HG03064 (cell line): ENCODE results near the gene LARP1.
"Not testable (repeated sequence)": the region's sequence is repeated elsewhere in the genome, so short reads cannot be mapped to it uniquely, and the experiment has no call there.

Experiments
- ATAC-seq: cut with Tn5 transposase; IDR thresholded peaks from one replicate; pipeline ENCODE4 v1.9.1; 2021; ENCODE audit warnings: low read depth; ENCODE audit not compliant: unreplicated experiment

Gene LARP1

GRCh38 chr5:154759868-154760267 is 4.7 kb downstream of the LARP1 start:
- not testable (repeated sequence) for ATAC-seq

DNA sequence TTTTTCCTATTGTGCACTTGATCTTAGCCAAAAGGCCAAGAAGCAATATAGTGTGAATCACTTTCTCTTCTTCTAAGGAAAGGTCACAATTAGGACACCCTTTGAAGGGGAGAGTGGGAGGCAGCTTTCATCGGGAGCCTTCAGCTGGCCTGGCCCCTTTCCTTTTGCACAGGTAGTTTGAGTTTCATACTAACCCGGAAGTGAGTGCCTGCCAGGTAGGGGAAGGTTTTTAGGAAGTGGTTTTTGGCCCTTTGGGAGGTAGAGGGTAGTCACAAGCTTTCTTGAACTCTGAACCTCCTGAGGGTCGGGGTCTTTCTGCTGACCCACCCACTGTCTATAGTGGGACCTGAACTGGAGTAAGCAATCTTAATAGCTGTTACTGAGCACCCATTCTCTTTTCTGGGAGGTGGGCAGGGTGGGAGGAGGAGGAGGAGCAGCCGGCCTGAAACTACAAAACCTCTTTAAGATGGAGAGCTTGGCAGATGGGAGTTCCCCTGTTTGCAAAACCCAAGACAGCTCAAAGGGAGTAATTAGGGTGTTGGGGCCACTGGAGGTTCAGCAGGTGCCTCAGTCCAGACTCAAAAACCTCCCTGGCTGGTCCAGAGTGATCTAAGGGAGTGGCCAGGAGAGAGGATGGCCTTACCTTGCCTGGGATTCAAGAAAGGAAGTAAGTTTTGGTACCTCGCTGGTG is 6.0 kb downstream of the LARP1 start:
- ATAC-seq: no peak

DNA sequence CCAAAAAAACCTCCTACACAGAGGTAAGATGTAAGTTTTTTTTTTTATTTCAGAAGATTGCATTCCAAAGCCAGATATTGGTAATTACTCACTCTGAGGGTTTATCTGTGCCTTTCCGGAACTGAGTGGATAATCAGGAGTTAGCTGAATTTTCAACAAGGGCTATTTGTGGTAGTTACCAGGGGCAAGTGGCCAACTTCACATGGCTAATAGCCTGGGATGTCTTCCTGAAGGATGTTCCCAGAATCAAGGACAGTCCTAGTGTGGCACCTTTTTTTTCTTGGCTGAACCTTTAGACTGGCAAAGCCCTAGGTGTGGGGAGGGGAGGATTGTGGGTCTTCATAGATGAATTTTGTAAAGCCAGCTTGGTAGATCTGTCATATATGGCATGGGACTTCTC is 7.1 kb downstream of the LARP1 start:
- no peak for ATAC-seq

GRCh38 chr5:154762700-154763099 is 7.5 kb downstream of the LARP1 start:
- ATAC-seq: no peak

DNA sequence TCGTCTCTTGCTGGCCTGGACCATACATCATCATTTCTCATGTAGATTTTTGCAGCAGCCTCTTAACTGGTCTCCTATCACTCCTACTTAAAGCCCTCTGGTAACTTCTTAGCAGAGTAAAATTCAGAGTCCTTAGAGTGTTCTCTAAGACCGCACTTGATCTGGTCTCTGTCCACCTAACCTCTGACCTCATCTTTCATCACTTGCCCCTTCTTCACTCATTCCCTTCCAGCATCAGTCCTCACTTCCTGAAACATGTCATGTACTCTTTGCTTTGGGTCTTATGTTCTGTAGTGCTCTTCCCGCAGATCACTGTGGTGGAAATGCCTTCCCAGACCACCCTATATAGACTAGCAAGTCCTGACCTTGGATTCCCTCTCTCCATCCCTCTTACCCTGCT is 9.8 kb downstream of the LARP1 start:
- no peak for ATAC-seq

GRCh38 chr5:154765396-154765925 is 10.3 kb downstream of the LARP1 start:
- ATAC-seq: no peak

- ATAC-seq: no peak
Measured at GRCh38 chr5:154766558-154767281, 11.5 kb downstream of the LARP1 start.

DNA sequence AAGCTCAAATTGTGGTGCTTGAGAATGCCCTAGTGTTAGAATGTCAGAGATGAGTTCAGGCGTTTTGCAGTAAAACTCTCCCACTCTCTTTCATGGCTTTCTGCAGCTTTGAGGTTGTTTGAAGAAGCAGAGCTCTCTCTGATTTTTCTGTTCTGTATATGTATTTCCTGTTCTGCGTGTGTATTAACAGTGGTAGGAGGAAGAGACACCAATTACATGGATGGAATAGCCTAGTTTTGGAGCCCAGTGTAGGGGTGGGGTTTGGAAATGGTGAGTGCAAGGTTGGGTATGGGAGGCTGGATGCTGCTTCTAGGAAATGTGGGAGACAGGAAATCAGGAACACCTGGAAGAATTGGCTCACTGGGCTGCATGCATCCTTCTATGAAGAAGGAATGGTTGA is 12.4 kb downstream of the LARP1 start:
- ATAC-seq: no peak

- ATAC-seq: no peak
Measured at GRCh38 chr5:154768207-154768606, 13.0 kb downstream of the LARP1 start.

DNA sequence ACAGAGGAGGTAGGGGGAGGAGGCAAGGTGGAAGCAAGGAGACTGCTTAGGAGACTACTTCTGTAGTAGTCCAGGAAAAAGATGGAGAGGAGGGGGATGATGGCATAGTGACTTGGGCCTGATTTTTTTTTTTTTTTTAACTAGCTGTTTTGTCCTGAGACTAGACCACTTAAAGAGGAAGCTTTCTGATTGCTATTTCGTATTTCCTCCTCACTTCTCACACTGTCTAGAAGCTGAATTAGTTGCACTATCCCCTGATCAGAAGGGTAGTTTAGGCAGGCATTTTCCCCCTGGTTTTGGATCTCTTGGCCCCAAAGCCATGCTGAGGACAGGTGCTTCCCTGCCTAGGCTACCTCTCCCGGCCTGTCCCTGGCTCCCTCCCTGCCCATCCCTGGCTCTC is 14.9 kb downstream of the LARP1 start:
- no peak for ATAC-seq

GRCh38 chr5:154771383-154771901 is 16.3 kb downstream of the LARP1 start:
- ATAC-seq: no peak

DNA sequence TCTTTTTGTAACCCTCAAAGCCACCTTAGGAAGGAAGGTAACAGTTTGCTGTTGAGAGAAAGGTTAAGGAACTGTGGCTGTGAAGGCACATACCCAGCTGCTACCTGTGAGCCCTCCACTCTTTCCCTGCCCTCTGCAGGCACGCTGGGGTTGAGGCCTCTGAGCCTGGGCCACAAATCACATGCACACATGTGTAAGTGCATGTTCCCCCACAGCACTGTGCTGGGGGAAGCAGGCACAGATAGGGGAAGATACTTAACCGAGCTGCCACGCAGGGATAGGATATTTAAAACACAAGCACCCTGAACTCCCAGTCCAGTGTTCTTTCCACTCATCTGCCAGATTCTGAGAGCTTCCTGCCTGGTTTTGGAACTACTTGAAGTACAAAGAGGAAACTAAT is 18.1 kb downstream of the LARP1 start:
- ATAC-seq: no peak

DNA sequence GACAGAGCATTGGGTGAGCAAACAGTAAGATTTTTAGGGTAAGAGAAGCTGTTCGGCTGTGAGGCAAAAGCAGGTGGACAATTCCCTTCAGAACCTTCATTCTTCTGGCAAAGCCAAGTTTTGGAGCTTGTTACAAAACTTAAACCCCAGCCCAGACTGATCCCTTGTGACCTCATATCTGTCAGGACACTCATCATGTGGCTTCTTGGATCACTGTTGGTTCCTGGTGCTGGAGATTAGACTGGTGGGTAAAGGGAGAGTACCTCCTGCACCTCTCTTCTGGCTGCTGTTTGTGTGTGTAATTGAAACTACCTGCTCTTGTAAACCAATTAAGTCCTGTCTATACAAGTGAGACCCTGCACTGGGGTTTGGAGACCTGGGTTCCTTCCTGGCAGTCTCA is 21.0 kb downstream of the LARP1 start:
- ATAC-seq: no peak

- ATAC-seq: no peak
Measured at GRCh38 chr5:154778534-154778933, 23.4 kb downstream of the LARP1 start.

- no peak for ATAC-seq
Measured at GRCh38 chr5:154779105-154779504, 23.9 kb downstream of the LARP1 start.

- ATAC-seq: no peak
Measured at GRCh38 chr5:154780128-154780527, 25.0 kb downstream of the LARP1 start.

DNA sequence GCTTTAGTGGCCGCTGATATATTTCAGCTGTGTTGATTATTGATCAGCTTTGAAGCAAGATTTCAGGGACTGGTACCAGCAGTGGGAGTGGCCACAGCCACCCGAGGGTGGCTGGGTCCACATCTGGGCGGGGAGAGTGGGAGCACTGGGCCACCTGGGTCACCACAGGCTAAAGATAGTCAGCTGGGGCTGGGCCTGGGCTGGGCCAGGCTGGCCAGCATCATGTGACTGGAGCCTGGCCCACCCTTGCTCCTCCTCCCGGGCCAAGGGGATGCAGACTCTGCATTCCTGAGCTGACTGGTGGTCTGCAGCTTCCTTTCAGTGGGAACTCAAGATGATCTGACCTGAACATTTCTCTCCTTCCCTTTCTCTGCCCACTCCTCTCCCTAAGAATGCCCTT is 27.1 kb downstream of the LARP1 start:
- ATAC-seq: no peak

- peak; percentile 4 for ATAC-seq
Measured at GRCh38 chr5:154782812-154783592, 27.8 kb downstream of the LARP1 start.

GRCh38 chr5:154783774-154784460 is 28.7 kb downstream of the LARP1 start:
- ATAC-seq: peak; percentile 70

GRCh38 chr5:154784856-154785255 is 29.7 kb downstream of the LARP1 start:
- no peak for ATAC-seq
